HG03280 (cell line): Measurements from ENCODE around the gene TMEM222.
A peak's percentile ranks its signal among the peaks of the same experiment; 100 is the strongest.

Experiments
- ATAC-seq: cut with Tn5 transposase; IDR thresholded peaks from one replicate; pipeline ENCODE4 v1.9.1; 2021; ENCODE audit warnings: mild to moderate bottlenecking, moderate library complexity; ENCODE audit not compliant: unreplicated experiment

The TMEM222 gene

GRCh38 chr1:27341525-27342252 lies 19.7 kb downstream of the TMEM222 start, which contains the start of gene SYTL1:
Gene SYTL1 (plus strand): TSS chr1:27342022. CDS start chr1:27345335, 3,313 bp downstream.
- peak; percentile 67 for ATAC-seq

GRCh38 chr1:27342391-27342777 lies 20.4 kb downstream of the TMEM222 start:
- no peak for ATAC-seq

- no peak for ATAC-seq
Observed at GRCh38 chr1:27342778-27343638, 21.0 kb downstream of the TMEM222 start.

- no peak for ATAC-seq
Observed at GRCh38 chr1:27343639-27344025, 21.7 kb downstream of the TMEM222 start.

GRCh38 chr1:27345272-27345671 lies 23.3 kb downstream of the TMEM222 start:
- no peak for ATAC-seq

GRCh38 chr1:27346357-27346756 lies 24.4 kb downstream of the TMEM222 start:
- no peak for ATAC-seq

GRCh38 chr1:27346991-27347624 lies 25.1 kb downstream of the TMEM222 start:
- no peak for ATAC-seq

GRCh38 chr1:27348861-27349783 lies 27.2 kb downstream of the TMEM222 start:
- ATAC-seq, result no peak

- ATAC-seq, result no peak
Observed at GRCh38 chr1:27349784-27350662, 28.1 kb downstream of the TMEM222 start.

- no peak for ATAC-seq
Observed at GRCh38 chr1:27350663-27351540, 28.9 kb downstream of the TMEM222 start.

GRCh38 chr1:27351541-27352107 lies 29.7 kb downstream of the TMEM222 start:
- no peak for ATAC-seq

- no peak for ATAC-seq
Observed at GRCh38 chr1:27353166-27353565, 31.2 kb downstream of the TMEM222 start.

- ATAC-seq, result no peak
Observed at GRCh38 chr1:27353629-27354028, 31.7 kb downstream of the TMEM222 start.

GRCh38 chr1:27355683-27356082 lies 33.7 kb downstream of the TMEM222 start:
- ATAC-seq, result no peak

GRCh38 chr1:27356277-27356618 lies 34.3 kb downstream of the TMEM222 start:
- no peak for ATAC-seq

- ATAC-seq, result no peak
Observed at GRCh38 chr1:27356619-27357280, 34.8 kb downstream of the TMEM222 start.

GRCh38 chr1:27357281-27358037 lies 35.5 kb downstream of the TMEM222 start:
- no peak for ATAC-seq
